GM12875 (cell line): ENCODE data around the gene KRT1.

Experiments
- H3K4me3 ChIP-seq: one replicate; pipeline ENCODE4 v1.5.1; 2011; ENCODE audit warnings: low read depth, low read length, control low read depth
- CTCF ChIP-seq: IDR thresholded peaks from 2 replicates; pipeline ENCODE4 v1.5.1; 2011; ENCODE audit warnings: low read depth, mild to moderate bottlenecking, control low read depth, inconsistent platforms, low read length, moderate library complexity, borderline replicate concordance; ENCODE audit not compliant: insufficient read depth

KRT1 gene

GRCh38 chr12:52662918-52663229 lies 17.3 kb downstream of the KRT1 start:
- no peak for TF ChIP-seq CTCF
- no peak overlapping the region for H3K4me3 ChIP-seq

GRCh38 chr12:52662093-52662917 lies 17.9 kb downstream of the KRT1 start:
- no peak overlapping the region for H3K4me3 ChIP-seq

GRCh38 chr12:52661668-52662067 lies 18.5 kb downstream of the KRT1 start:
- no peak overlapping the region for H3K4me3 ChIP-seq
- no peak for TF ChIP-seq CTCF

More at GRCh38 chr12:52662093-52662917, 17.9 kb downstream of the KRT1 start:
- no peak for TF ChIP-seq CTCF

- H3K4me3 ChIP-seq = no peak overlapping the region
- no peak for TF ChIP-seq CTCF
Observed at GRCh38 chr12:52660934-52661499, 19.2 kb downstream of the KRT1 start.

- TF ChIP-seq CTCF = no peak
- H3K4me3 ChIP-seq = no peak overlapping the region
Observed at GRCh38 chr12:52659951-52660350, 20.3 kb downstream of the KRT1 start.

GRCh38 chr12:52659395-52659794 lies 20.8 kb downstream of the KRT1 start:
- H3K4me3 ChIP-seq = no peak overlapping the region
- TF ChIP-seq CTCF = no peak

- no peak overlapping the region for H3K4me3 ChIP-seq
- no peak for TF ChIP-seq CTCF
Observed at GRCh38 chr12:52658196-52658595, 22.0 kb downstream of the KRT1 start.
